ENCODE results near the gene NBDY.

DNA sequence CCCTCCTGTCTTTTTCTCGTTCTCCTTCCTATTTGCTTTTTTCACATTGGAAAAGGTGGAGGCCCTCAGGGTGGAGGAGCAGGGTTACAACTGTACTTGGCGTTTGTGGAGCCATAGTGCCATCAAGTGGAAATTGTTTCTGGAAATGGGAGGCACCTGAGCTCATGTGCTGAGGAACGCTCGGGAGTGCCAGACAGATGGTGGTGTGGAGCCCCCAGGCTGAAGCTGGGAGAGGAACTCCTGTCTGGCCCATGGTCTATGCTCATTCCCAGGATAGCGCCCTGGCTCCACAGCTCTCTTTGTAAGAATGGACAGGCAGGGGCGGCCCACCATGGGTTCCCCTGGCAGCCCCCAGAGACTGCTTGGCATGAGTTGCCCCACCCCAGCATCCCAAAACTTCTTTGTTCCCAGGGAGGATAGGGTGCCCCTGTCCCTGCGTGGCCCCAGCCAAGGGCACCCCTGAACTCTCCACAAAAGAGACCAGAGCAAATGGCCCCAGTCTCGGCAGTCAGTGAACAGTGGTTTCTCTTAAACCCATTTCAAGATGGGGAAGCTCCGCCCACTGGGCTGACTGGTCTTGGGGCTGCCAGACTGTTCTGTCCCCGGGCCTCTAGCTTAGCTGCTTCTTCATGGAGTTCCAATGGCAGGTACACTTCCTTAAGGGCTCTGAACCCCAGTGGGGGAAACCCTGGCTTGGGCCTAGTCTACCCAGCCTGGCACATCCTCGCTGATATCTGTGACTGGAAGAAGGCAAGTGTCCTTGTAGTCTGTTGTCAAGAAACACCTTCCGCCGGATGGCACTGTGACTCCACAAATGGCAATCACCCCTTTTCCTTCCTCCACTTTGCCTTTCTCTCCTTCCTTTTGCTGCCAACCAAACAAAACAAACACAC is 70.1 kb downstream of the NBDY start:
- TF ChIP-seq, protein P1, sequence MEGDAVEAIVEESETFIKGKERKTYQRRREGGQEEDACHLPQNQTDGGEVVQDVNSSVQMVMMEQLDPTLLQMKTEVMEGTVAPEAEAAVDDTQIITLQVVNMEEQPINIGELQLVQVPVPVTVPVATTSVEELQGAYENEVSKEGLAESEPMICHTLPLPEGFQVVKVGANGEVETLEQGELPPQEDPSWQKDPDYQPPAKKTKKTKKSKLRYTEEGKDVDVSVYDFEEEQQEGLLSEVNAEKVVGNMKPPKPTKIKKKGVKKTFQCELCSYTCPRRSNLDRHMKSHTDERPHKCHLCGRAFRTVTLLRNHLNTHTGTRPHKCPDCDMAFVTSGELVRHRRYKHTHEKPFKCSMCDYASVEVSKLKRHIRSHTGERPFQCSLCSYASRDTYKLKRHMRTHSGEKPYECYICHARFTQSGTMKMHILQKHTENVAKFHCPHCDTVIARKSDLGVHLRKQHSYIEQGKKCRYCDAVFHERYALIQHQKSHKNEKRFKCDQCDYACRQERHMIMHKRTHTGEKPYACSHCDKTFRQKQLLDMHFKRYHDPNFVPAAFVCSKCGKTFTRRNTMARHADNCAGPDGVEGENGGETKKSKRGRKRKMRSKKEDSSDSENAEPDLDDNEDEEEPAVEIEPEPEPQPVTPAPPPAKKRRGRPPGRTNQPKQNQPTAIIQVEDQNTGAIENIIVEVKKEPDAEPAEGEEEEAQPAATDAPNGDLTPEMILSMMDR (IDR thresholded peaks at IDR 0.05; ENCODE audit: low read depth, low read length): no peak
- TF ChIP-seq POLR2A (IDR thresholded peaks at IDR 0.05; ENCODE audit: extremely low read depth, insufficient read length) (no peak), MYC (IDR thresholded peaks at IDR 0.05; ENCODE audit: low read depth, low read length) (no peak)
- TF ChIP-seq, protein P2, sequence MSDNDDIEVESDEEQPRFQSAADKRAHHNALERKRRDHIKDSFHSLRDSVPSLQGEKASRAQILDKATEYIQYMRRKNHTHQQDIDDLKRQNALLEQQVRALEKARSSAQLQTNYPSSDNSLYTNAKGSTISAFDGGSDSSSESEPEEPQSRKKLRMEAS (IDR thresholded peaks at IDR 0.05; ENCODE audit: low read depth, low read length): no peak

Measured in NB4 (cell line).